Memory B cell (primary cell): Measurements from ENCODE around the gene CEMIP.

Experiments used
- ATAC-seq: fragments of 150-1000 bp; cut with Tn5 transposase; 2 replicates; pipeline ENCODE4 v1.10.0; 2021; ENCODE audit warnings: low read depth, mild to moderate bottlenecking, moderate library complexity
- DNase-seq, 2 donors: peaks; one replicate each; pipeline ENCODE4 v3.0.0; 2022; ENCODE audit warnings: low spot score in 2 of 2
- H3K27ac Mint-ChIP-seq: one replicate; pipeline ENCODE4 v1.8.0; 2022; ENCODE audit warnings: mild to moderate bottlenecking, moderate library complexity, mixed read lengths
- H3K27me3 Mint-ChIP-seq: one replicate; pipeline ENCODE4 v1.8.0; 2022; ENCODE audit warnings: mixed read lengths
- H3K36me3 Mint-ChIP-seq: one replicate; pipeline ENCODE4 v1.8.0; 2022; ENCODE audit warnings: mild to moderate bottlenecking, mixed read lengths
- H3K4me1 Mint-ChIP-seq: one replicate; pipeline ENCODE4 v1.8.0; 2022; ENCODE audit warnings: mixed read lengths
- H3K4me3 Mint-ChIP-seq: one replicate; pipeline ENCODE4 v1.8.0; 2022; ENCODE audit warnings: mild to moderate bottlenecking, moderate library complexity, mixed read lengths
- H3K9me3 Mint-ChIP-seq: one replicate; pipeline ENCODE4 v1.8.0; 2022; ENCODE audit warnings: mixed read lengths

CEMIP gene

GRCh38 chr15:80989518-80990478 lies 210.6 kb downstream of the CEMIP start, which contains the start of gene MESD:
Gene MESD, minus strand, starts transcription at chr15:80989819. Its CDS starts 28 bp downstream, at chr15:80989791.
- Mint-ChIP-seq H3K9me3 (no peaks in the 10 kb centered on the region), H3K4me3 (peak within 1 kb of the TSS; percentile 100), H3K4me1 (peaks cover 35% of the 10 kb centered on the region), H3K36me3 (peaks cover 7% of the 10 kb centered on the region), H3K27ac (peak within 1 kb of the TSS; percentile 98), H3K27me3 (no peaks in the 10 kb centered on the region)
- peak; percentile 96 for ATAC-seq
- peak; percentile 85 to 91 for DNase-seq

GRCh38 chr15:80990955-80991354 lies 211.8 kb downstream of the CEMIP start:
- Mint-ChIP-seq H3K27ac (no peak overlapping the region), H3K36me3 (peaks cover 6% of the 10 kb centered on the region), H3K27me3 (no peaks in the 10 kb centered on the region), H3K4me1 (peaks cover 29% of the 10 kb centered on the region), H3K4me3 (no peak overlapping the region), H3K9me3 (peaks cover under 1% of the 10 kb centered on the region)
- DNase-seq (no peak), ATAC-seq (no peak)

GRCh38 chr15:80991421-80991820 lies 212.3 kb downstream of the CEMIP start:
- peaks cover 26% of the 10 kb centered on the region for H3K4me1 Mint-ChIP-seq
- no peak overlapping the region for H3K4me3 Mint-ChIP-seq
- H3K27ac Mint-ChIP-seq: no peak overlapping the region
- DNase-seq (no peak), ATAC-seq (no peak)
- peaks cover 1% of the 10 kb centered on the region for H3K9me3 Mint-ChIP-seq
- peaks cover 4% of the 10 kb centered on the region for H3K36me3 Mint-ChIP-seq
- H3K27me3 Mint-ChIP-seq: no peaks in the 10 kb centered on the region

- no peak overlapping the region for H3K27ac Mint-ChIP-seq
- H3K4me1 Mint-ChIP-seq: peaks cover 21% of the 10 kb centered on the region
- peaks cover 1% of the 10 kb centered on the region for H3K9me3 Mint-ChIP-seq
- peaks cover 4% of the 10 kb centered on the region for H3K36me3 Mint-ChIP-seq
- DNase-seq (no peak), ATAC-seq (no peak)
- H3K27me3 Mint-ChIP-seq: no peaks in the 10 kb centered on the region
- H3K4me3 Mint-ChIP-seq: no peak overlapping the region
These were observed 212.8 kb downstream of the CEMIP start for GRCh38 chr15:80992006-80992405.

- Mint-ChIP-seq H3K4me3 (no peak overlapping the region), H3K27ac (no peak overlapping the region), H3K4me1 (peaks cover 19% of the 10 kb centered on the region), H3K27me3 (no peaks in the 10 kb centered on the region), H3K36me3 (peaks cover 4% of the 10 kb centered on the region), H3K9me3 (peaks cover 2% of the 10 kb centered on the region)
- DNase-seq (no peak), ATAC-seq (no peak)
These were observed 213.3 kb downstream of the CEMIP start for GRCh38 chr15:80992441-80992840.

- H3K27me3 Mint-ChIP-seq: no peaks in the 10 kb centered on the region
- peaks cover 15% of the 10 kb centered on the region for H3K4me1 Mint-ChIP-seq
- no peak overlapping the region for H3K27ac Mint-ChIP-seq
These were observed 217.1 kb downstream of the CEMIP start for GRCh38 chr15:80996247-80996646.

GRCh38 chr15:80997692-80998091 lies 218.5 kb downstream of the CEMIP start:
- Mint-ChIP-seq H3K36me3 (no peaks in the 10 kb centered on the region), H3K4me1 (peaks cover 15% of the 10 kb centered on the region), H3K27me3 (no peaks in the 10 kb centered on the region), H3K9me3 (peaks cover 4% of the 10 kb centered on the region), H3K4me3 (no peak overlapping the region), H3K27ac (no peak overlapping the region)
- no peak for ATAC-seq
- no peak for DNase-seq

More at GRCh38 chr15:80996247-80996646, 217.1 kb downstream of the CEMIP start:
- ATAC-seq (no peak), DNase-seq (no peak)
- no peak overlapping the region for H3K4me3 Mint-ChIP-seq
- H3K9me3 Mint-ChIP-seq: peaks cover 4% of the 10 kb centered on the region
- no peaks in the 10 kb centered on the region for H3K36me3 Mint-ChIP-seq

GRCh38 chr15:80998251-80998650 lies 219.1 kb downstream of the CEMIP start:
- peaks cover 15% of the 10 kb centered on the region for H3K4me1 Mint-ChIP-seq
- peak; percentile 12 for ATAC-seq
- DNase-seq: no peak
- no peaks in the 10 kb centered on the region for H3K27me3 Mint-ChIP-seq
- peaks cover 4% of the 10 kb centered on the region for H3K9me3 Mint-ChIP-seq
- H3K36me3 Mint-ChIP-seq: no peaks in the 10 kb centered on the region
- H3K27ac Mint-ChIP-seq: peak overlapping the region; percentile 51
- peak overlapping the region; percentile 37 for H3K4me3 Mint-ChIP-seq

- DNase-seq: no peak
- H3K9me3 Mint-ChIP-seq: peaks cover 4% of the 10 kb centered on the region
- no peak for ATAC-seq
- peak overlapping the region; percentile 95 for H3K27ac Mint-ChIP-seq
- H3K4me3 Mint-ChIP-seq: peak overlapping the region; percentile 92
- H3K27me3 Mint-ChIP-seq: no peaks in the 10 kb centered on the region
- peaks cover 27% of the 10 kb centered on the region for H3K4me1 Mint-ChIP-seq
- peaks cover 7% of the 10 kb centered on the region for H3K36me3 Mint-ChIP-seq
These were observed 220.5 kb downstream of the CEMIP start for GRCh38 chr15:80999623-81000036.

- DNase-seq: no peak
- peaks cover 4% of the 10 kb centered on the region for H3K9me3 Mint-ChIP-seq
- no peak for ATAC-seq
- peaks cover 7% of the 10 kb centered on the region for H3K36me3 Mint-ChIP-seq
- no peaks in the 10 kb centered on the region for H3K27me3 Mint-ChIP-seq
- peak overlapping the region; percentile 92 for H3K4me3 Mint-ChIP-seq
- peak overlapping the region; percentile 95 for H3K27ac Mint-ChIP-seq
- H3K4me1 Mint-ChIP-seq: peaks cover 29% of the 10 kb centered on the region
These were observed 221.0 kb downstream of the CEMIP start for GRCh38 chr15:81000144-81000623.

GRCh38 chr15:81000624-81001151 lies 221.5 kb downstream of the CEMIP start, which contains the start of gene TLNRD1:
Gene TLNRD1, plus strand, starts transcription at chr15:81000923. Its CDS starts 1,349 bp downstream, at chr15:81002272.
- ATAC-seq: peak; percentile 71
- Mint-ChIP-seq H3K27ac (peak within 1 kb of the TSS; percentile 95), H3K4me3 (peak within 1 kb of the TSS; percentile 92), H3K4me1 (peaks cover 31% of the 10 kb centered on the region), H3K9me3 (peaks cover 4% of the 10 kb centered on the region), H3K36me3 (peaks cover 7% of the 10 kb centered on the region), H3K27me3 (no peaks in the 10 kb centered on the region)
- peak; percentile 77 to 79 for DNase-seq
